Neural crest cell (in vitro differentiated cells): ENCODE data around the gene SLC22A16. TPM values are rescaled to one million over a fixed set of nuclear protein-coding genes. Genes with fewer than 3 reads are reported as not detected.

ENCODE experiments used
- DNase-seq: peaks from one replicate; pipeline ENCODE4 v3.0.0; 2021; ENCODE audit warnings: low read depth, mixed read lengths, low spot score
- H3K27ac Mint-ChIP-seq: one replicate; pipeline ENCODE4 v1.8.0; 2021; ENCODE audit warnings: mild to moderate bottlenecking, mixed read lengths; ENCODE audit not compliant: unreplicated experiment
- H3K27me3 Mint-ChIP-seq: 2 replicates; pipeline ENCODE4 v1.8.0; 2021; ENCODE audit warnings: low read depth, mild to moderate bottlenecking, mixed read lengths
- H3K36me3 Mint-ChIP-seq: 2 replicates; pipeline ENCODE4 v1.8.0; 2021; ENCODE audit warnings: low read depth, mild to moderate bottlenecking, mixed read lengths
- H3K4me1 Mint-ChIP-seq: 2 replicates; pipeline ENCODE4 v1.8.0; 2021; ENCODE audit warnings: mixed read lengths
- H3K4me3 Mint-ChIP-seq: one replicate; pipeline ENCODE4 v1.8.0; 2021; ENCODE audit warnings: mild to moderate bottlenecking, mixed read lengths
- H3K9me3 Mint-ChIP-seq: 2 replicates; pipeline ENCODE4 v1.8.0; 2021; ENCODE audit warnings: mixed read lengths
- total RNA-seq: library from RNA; stranded (reverse); gene quantifications from 2 replicates; pipeline ENCODE4 v1.2.1, GENCODE V29; 2021
- TF ChIP-seq, protein P1 (sequence below): fragments of 200-600 bp; sonication (generic); conservative IDR thresholded peaks from 2 replicates; pipeline ENCODE4 v1.5.0; 2021; ENCODE audit warnings: antibody characterized with exemption, mild to moderate bottlenecking

SLC22A16 gene
- total RNA-seq, 1 donor from 2014 or later, result not detected

DNA sequence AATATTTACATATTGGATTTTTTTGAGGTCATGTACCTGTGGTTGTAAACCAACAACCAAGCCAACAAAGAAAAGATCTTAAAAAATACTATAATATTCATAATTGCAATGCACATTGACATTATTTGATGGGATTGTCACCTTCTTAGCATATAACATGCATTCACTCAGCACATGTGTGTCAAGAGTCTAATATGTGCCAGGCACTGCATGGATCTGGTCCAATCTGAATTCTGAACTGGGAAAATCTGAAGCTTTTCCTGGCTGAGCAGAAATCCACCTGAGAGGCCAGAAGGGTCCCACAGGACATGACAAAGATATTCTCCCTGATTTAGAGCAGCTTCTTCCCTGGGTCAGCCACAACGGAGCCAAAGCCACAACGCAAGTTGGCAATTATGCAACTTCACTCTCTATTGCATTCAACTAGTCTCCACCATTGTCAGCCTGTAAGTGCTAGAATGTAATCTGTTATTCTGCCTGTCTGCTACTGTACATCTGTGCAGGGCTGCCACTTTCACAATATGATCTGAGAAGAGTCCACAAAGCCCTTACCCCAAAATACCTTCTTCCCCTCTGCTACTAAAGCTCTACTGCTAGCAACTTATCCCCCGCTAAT lies 44.0 kb downstream of the SLC22A16 start:
- Mint-ChIP-seq H3K27ac (no peak overlapping the region), H3K4me1 (no peaks in the 10 kb centered on the region), H3K4me3 (no peak overlapping the region), H3K36me3 (no peaks in the 10 kb centered on the region), H3K9me3 (peaks cover 7% of the 10 kb centered on the region), H3K27me3 (peaks cover 19% of the 10 kb centered on the region)
- TF ChIP-seq, protein P1, sequence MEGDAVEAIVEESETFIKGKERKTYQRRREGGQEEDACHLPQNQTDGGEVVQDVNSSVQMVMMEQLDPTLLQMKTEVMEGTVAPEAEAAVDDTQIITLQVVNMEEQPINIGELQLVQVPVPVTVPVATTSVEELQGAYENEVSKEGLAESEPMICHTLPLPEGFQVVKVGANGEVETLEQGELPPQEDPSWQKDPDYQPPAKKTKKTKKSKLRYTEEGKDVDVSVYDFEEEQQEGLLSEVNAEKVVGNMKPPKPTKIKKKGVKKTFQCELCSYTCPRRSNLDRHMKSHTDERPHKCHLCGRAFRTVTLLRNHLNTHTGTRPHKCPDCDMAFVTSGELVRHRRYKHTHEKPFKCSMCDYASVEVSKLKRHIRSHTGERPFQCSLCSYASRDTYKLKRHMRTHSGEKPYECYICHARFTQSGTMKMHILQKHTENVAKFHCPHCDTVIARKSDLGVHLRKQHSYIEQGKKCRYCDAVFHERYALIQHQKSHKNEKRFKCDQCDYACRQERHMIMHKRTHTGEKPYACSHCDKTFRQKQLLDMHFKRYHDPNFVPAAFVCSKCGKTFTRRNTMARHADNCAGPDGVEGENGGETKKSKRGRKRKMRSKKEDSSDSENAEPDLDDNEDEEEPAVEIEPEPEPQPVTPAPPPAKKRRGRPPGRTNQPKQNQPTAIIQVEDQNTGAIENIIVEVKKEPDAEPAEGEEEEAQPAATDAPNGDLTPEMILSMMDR, result no peak
- DNase-seq, result no peak

DNA sequence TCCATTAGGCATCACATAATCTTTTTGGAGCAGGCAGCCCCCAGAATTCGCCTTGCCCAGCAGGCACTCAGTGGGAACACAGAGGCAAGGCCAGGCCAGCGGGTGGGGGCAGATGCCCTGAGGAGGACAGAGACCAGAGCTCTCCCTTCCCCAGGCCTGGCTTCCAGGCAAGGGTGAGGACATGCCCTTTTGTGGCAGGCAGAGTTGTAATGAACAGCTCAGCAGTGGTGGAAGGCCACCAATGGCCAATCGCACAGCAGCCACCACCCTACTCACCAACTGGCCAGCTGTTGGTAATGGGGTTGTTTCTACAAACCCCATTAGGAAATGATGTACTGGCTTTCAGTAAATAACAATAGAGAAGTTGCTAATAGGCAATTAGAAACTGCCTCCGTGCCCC lies 45.7 kb downstream of the SLC22A16 start:
- Mint-ChIP-seq H3K36me3 (no peaks in the 10 kb centered on the region), H3K4me1 (no peaks in the 10 kb centered on the region), H3K9me3 (peaks cover 7% of the 10 kb centered on the region), H3K27ac (no peak overlapping the region), H3K4me3 (no peak overlapping the region), H3K27me3 (peaks cover 27% of the 10 kb centered on the region)
- TF ChIP-seq, protein P1, result no peak
- no peak for DNase-seq

DNA sequence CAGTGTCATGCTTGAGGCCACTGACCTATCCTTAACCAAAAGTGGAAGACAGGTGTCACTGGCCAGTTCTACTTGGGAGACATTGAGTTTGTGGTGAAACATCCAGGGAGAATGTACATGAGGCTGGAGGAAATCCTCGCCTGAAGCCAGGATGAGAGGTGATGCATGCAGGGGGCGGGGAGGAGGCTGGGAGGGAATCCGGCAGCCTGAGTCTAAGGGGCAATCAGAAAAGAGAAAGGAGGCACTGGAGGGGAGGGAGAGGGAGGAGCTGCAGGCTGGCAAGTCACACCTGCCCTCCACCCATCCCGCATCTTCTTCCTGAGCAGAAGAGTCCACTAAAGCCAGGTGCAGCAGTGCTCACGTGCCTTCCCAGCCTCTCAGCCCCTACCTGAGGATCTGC lies 46.2 kb downstream of the SLC22A16 start:
- Mint-ChIP-seq H3K9me3 (peaks cover 3% of the 10 kb centered on the region), H3K4me3 (no peak overlapping the region), H3K4me1 (no peaks in the 10 kb centered on the region), H3K36me3 (no peaks in the 10 kb centered on the region), H3K27me3 (peaks cover 32% of the 10 kb centered on the region), H3K27ac (no peak overlapping the region)
- no peak for DNase-seq
- TF ChIP-seq, protein P1, result no peak

DNA sequence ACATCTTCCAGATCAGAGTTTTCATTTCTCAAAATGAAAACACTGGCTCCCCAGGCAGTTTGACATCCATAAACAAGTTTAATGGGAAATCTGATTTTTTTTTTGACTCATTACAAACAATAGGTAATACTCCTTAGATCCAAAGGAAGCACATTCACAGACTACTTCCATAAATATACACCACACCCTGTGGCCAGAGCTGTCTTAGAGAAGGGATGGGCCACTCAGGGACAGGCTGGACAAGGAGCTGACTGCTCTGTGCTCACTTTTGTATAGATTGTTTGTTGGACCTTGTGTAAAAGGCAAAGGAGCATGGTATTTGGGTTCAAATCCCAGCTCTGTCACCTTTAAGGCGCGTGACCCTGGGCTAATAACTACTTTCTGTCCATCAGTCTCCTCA lies 48.3 kb downstream of the SLC22A16 start:
- TF ChIP-seq, protein P1, result no peak
- no peak overlapping the region for H3K4me3 Mint-ChIP-seq
- H3K27me3 Mint-ChIP-seq, result peaks cover 48% of the 10 kb centered on the region
- DNase-seq, result no peak
- H3K9me3 Mint-ChIP-seq, result no peaks in the 10 kb centered on the region
- H3K27ac Mint-ChIP-seq, result no peak overlapping the region
- no peaks in the 10 kb centered on the region for H3K4me1 Mint-ChIP-seq
- no peaks in the 10 kb centered on the region for H3K36me3 Mint-ChIP-seq

DNA sequence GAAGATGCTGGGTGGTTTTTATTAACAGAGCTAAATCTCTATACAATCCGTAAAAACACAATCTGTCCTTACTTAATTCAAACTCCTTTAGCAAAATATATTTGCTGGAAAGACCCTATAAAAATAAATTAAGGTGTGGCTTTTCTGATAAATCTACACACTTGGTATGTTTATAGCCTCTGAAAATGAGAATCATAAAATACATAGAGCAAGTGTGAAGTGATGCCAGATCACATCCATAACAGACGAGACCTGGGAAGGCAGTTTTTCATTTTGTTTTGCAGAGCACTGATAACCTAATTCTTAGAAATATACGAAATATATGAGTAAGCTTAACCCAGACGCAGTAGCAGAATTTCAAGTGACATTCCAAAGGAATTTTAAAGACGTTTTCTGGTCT lies 50.6 kb downstream of the SLC22A16 start:
- TF ChIP-seq, protein P1, result no peak
- H3K4me3 Mint-ChIP-seq, result no peak overlapping the region
- H3K36me3 Mint-ChIP-seq, result no peaks in the 10 kb centered on the region
- peaks cover 4% of the 10 kb centered on the region for H3K9me3 Mint-ChIP-seq
- no peaks in the 10 kb centered on the region for H3K4me1 Mint-ChIP-seq
- H3K27ac Mint-ChIP-seq, result no peak overlapping the region
- H3K27me3 Mint-ChIP-seq, result peaks cover 54% of the 10 kb centered on the region
- no peak for DNase-seq
